Measurements from ENCODE around the gene NOX5.
A peak's percentile ranks its signal among the peaks of the same experiment; 100 is the strongest.

Gene NOX5

GRCh38 chr15:69026355-69026754 is 11.9 kb downstream of the NOX5 start:
- DNase-seq, result no peak

- no peak for DNase-seq
Observed at GRCh38 chr15:69027976-69028518, 13.6 kb downstream of the NOX5 start.

- peak; percentile 45 for DNase-seq
Observed at GRCh38 chr15:69031013-69032001, 16.8 kb downstream of the NOX5 start.

- DNase-seq, result no peak
Observed at GRCh38 chr15:69032031-69032430, 17.5 kb downstream of the NOX5 start.

DNA sequence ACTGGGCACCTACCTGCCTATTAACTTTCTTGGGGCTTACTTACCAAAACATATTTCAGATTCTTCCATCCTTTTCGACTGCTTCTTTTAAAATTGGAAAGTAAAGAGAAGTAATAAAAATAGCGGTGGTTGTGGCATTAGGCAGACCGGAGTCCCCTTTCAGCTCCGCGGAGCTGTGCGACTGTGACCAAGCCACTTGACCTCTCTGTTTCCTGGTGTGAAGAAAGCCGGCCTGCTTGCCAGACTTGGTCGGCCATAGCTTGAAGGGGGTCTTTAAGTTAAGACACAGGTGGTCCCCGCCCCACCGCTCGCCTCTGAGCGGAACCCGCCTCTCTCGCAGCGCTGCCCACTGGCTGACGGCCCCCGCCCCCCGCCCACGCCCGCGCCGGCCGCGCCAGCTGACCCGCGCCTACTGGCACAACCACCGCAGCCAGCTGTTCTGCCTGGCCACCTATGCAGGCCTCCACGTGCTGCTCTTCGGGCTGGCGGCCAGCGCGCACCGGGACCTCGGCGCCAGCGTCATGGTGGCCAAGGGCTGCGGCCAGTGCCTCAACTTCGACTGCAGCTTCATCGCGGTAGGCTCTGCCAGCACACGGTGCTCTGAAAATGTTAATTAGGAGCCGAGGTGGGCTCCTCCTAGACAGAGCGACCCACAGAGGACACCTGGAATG is 18.3 kb downstream of the NOX5 start:
- no peak for DNase-seq

DNA sequence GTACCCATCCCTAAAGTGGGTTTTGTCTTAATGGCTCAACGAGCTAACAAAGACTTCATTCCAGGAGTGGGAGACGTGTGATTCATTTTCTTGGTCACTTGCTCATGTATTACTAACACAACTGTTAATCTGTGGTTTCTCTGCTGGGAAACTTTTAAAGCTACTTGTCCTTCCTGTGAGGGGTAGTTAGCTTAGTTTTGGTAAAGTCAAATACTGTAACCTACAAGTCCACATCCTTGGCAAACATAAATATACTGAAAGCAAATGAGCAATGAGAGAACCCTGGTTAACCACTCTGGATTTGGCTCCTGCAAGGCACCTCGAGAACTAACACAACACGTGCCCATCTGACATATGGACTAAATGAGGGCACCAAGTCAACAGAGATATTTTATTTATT is 19.9 kb downstream of the NOX5 start:
- peak; percentile 43 for DNase-seq

DNA sequence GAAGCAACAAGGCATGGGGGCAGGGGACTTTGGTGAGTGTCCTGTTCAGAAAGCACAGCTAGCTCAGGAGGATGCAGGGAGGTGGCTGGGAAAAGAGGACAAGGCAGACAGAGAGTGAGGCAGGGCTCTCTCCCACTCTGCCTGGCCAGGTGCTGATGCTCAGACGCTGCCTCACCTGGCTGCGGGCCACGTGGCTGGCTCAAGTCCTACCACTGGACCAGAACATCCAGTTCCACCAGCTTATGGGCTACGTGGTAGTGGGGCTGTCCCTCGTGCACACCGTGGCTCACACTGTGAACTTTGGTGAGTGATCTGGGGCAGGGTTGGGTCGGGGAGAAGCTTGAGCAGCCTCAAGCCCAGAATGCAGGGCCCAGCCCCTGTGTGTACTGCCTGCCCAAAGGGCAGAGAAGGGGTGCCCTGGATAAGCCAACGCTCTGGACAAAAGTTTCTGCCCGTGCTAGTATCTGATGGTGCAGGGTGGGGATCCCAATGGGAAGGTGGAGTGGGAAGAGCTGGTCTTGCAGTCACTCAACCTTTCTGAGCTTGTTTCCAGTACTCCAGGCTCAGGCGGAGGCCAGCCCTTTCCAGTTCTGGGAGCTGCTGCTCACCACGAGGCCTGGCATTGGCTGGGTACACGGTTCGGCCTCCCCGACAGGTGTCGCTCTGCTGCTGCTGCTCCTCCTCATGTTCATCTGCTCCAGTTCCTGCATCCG is 20.9 kb downstream of the NOX5 start:
- no peak for DNase-seq

GRCh38 chr15:69035918-69036258 is 21.4 kb downstream of the NOX5 start:
- DNase-seq, result no peak

- DNase-seq, result no peak
Observed at GRCh38 chr15:69036826-69037225, 22.3 kb downstream of the NOX5 start.

- DNase-seq, result no peak
Observed at GRCh38 chr15:69037482-69037881, 23.0 kb downstream of the NOX5 start.

DNA sequence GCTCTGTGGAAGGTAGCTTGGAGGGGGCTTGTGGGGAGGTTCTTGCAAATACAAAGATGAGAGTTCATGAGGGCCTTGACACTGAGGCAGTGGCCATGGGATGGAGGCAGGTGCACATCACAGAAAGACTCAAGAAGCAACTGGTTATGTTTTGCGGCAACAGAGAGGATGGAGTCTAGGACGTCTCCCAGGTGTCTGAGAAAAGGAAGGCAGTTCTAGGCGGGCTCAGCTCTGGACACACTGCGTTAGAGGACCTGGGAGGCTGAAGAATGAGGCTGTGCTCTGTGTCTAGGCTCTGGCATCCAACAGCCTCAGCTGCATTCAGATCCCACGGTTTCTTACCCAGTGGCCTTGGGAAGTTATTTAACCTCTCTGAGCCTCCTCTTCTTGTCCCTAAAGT is 23.5 kb downstream of the NOX5 start:
- no peak for DNase-seq

DNA sequence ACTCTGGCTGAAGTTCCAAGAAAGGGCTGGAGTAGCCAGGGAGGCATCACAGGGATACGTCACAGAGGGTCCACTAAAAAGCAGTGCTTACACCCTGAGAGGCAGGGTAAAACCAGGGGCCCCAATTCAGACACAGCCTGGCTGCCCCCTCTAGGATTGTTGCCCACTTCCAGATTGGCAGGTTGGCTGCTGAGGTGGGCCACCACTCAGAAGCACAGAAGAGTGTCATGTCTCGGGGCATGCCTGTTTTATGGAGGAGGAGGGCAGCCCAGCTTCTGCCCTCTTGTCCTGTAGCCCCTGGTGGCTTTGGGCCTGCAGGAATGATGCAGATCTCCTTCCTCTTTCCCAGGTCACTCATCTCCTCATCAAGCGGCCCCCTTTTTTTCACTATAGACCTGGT is 24.0 kb downstream of the NOX5 start:
- DNase-seq, result no peak

- no peak for DNase-seq
Observed at GRCh38 chr15:69039516-69040225, 25.2 kb downstream of the NOX5 start.

DNA sequence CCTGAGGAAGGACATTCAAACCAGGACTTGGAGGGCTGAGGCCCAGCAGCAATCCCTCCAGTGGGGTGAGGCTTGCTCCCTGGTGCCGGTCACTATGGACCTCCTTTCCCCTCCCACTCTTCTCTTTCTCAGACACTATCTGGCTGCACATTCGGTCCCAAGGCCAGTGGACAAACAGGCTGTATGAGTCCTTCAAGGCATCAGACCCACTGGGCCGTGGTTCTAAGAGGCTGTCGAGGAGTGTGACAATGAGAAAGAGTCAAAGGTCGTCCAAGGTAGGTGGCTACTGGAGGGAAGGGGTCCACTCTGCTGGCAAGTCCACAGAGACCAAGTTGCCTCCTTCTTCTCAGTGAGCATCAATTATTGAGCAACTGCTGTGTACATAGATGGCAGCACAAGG is 28.0 kb downstream of the NOX5 start:
- no peak for DNase-seq

DNA sequence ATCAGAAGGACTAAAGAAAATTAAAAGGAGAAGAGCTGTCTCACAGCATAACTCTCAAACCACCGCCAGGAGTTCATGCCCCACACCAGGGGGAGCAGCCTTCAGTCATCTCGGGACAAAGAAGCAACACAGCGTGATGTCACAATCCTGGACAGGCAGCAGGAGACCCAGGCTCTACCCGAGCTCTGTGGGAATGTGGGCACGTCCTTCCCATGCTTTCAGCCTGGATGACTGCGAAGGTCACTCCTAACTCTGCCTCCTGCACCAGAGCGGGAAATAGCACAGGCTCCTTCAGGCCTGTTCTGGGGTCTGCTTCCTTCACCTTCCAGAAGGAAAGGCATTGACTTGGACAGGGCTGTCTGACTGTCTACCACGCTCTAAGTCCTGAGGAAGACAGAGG is 31.3 kb downstream of the NOX5 start:
- no peak for DNase-seq

DNA sequence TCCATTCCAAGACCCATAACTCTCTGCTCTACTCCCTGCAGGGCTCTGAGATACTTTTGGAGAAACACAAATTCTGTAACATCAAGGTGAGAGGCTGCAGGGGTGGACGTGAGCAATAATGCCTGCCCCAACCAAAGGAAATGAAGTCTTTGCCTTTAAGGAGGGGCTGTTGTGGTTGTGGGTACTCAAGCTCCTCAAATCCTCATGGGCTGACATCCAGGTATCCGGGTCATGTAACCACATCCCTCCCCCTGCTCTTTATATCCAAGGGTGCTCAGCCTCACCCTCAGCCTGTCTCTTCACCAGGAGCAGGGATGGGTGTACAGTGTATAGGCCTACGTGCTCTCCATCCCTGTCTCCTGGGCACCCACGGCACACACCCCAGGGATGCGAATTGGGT is 32.3 kb downstream of the NOX5 start:
- no peak for DNase-seq

DNA sequence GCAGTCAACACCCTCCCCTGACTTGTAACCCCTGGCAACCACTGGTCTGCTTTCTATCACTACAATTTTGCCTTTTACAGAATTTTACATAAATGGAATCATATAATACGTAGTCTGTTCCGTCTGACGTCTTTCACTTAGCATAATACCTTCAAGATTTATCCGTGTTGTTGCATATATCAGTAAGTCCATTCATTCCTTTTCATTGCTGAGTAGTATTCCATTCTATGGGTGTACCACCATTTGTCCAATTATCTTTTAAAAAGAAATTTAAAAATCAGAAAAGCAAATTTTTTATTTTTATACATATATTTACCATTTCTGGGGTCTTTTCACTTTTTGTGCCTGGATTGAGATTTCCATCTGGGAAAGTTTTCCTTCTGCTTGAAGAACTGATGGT is 35.5 kb downstream of the NOX5 start:
- no peak for DNase-seq

DNA sequence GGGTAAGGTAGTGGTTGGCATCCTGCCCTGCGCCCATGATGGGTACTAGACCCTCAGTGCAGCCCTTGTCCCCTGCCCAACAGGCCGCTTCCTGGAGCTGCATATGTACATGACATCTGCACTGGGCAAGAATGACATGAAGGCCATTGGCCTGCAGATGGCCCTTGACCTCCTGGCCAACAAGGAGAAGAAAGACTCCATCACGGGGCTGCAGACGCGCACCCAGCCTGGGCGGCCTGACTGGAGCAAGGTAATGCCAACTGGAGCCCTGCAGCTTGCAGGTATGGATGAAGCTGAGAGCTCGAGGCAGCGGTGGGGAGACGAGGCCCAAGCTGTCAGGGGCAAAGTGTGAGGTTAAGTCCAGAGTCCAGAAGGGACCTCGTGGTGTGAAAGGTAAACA is 40.8 kb downstream of the NOX5 start:
- no peak for DNase-seq

- no peak for DNase-seq
Observed at GRCh38 chr15:69056365-69056764, 41.9 kb downstream of the NOX5 start.

DNA sequence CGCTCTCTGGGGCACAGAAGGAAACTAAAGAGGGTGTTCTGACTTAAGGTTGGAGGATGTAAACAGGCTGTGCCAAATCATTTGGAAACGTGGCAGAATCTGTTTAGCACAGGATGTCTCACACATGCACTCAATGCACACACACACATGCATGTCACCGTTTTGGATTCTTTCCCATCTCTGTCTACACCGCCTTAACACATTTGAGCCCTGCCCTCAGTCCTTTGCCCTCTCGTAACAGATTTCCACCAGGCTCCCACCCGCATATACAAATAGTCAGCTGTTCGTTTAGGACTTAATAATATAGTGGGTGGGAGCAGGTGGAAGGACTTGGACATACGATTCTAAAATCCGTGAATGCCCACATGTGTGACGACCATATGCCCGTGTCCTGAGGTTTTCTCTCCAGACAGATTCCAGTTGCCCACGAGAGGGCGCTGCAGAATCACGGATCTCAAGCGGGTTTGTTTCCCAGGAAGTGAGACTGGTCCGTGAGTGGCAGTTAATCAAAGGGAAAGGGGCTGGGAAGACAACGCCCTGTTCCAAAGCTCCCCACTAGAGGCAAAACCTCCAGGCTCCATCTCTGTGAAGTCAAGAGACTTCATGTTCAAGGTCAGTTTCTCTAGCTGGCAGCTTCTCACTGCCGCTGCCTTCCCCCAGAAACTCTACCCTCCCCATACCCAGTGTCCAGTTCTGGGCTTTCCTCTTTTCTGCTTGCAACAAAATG is 44.5 kb downstream of the NOX5 start:
- peak; percentile 92 for DNase-seq

DNA sequence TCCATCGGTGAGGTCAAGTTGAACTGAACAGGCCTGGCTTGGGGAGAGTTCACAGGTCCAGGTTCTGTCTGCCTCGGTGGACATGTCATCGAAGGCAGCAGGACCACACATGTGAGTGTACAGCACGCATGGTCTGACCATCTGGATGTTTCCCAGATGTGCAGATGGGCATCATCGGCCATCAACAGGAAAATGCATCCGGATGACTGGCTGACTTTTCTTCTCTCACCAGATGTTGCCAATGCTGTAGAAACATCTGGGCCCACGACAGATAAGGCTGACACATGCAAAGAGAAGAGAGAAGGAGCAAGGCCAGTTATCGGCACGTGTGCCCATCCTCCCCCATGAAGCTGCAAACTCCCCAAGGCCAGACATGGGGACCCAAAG is 45.1 kb downstream of the NOX5 start:
- no peak for DNase-seq

DNA sequence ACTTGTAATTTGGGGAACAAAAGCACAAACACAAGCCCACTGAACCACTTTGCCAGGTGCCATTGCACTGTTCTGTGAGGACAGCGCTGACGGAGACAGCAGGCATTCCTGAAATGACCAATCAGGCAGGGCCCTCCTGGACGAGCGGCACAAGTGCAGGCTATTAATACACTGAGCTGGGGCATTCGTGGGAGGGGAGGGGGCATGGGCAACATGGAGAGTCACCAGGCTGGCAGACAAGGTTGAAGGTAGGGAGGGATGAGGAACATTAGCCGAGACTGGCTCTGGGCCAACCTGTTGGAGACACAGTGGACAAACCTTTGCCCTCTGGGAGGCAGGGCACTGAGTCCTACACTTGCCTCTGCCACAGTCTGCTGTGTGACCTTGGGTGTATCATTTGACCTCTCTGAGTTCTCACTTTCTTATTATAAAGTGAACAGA is 45.6 kb downstream of the NOX5 start:
- no peak for DNase-seq

Data from suppressor macrophage treated with lipopolysaccharide for 4 hours (primary cell).